GM19193 (cell line): ENCODE measurements around the gene IWS1.

ENCODE experiments used
- POLR2A ChIP-seq: IDR thresholded peaks from 4 replicates; pipeline ENCODE4 v1.6.1; 2011; ENCODE audit not compliant: insufficient read depth, insufficient read length; ENCODE audit errors: extremely low read depth

Gene IWS1

GRCh38 chr2:127437056-127437455, 89.2 kb downstream of the IWS1 start:
- TF ChIP-seq POLR2A: no peak

DNA sequence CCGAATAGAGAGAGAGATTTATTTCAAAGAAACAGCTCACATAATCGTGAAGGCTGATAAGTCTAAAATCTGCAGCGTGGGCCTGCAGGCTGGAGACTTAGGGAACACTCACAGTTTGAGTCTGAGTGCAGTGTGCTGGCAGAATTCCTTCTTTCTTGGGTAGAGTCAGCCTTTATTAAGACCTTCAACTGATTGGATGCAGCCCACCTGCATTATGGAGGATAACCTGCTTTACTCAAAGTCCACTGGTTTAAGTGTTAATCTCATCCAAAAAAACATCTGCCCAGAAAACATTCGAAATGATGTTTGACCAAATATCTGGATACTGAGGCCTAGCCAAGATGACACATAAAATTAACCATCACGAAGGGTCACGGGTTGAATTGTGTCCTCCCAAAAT, 91.8 kb downstream of the IWS1 start:
- no peak for TF ChIP-seq POLR2A

- TF ChIP-seq POLR2A: no peak
These were observed 94.8 kb downstream of the IWS1 start for GRCh38 chr2:127431408-127432023.
